Thoracic aorta (tissue), 2 donors: ENCODE results near the gene NEIL1. TPM values are rescaled to one million over a fixed set of nuclear protein-coding genes. Genes with fewer than 3 reads are reported as not detected.
"Not testable (repeated sequence)": the region's sequence is repeated elsewhere in the genome, so short reads cannot be mapped to it uniquely, and the experiment has no call there.

Experiments
- ATAC-seq: fragments of 150-250 bp; one replicate; pipeline ENCODE4 v1.8.0; 2017; ENCODE audit warnings: low read depth; ENCODE audit not compliant: insufficient number of reproducible peaks, low FRiP score
- DNase-seq: peaks from one replicate; pipeline ENCODE4 v3.0.0-alpha.2; 2020; ENCODE audit warnings: low spot score
- H3K27ac ChIP-seq, 2 donors: fragments of 200-600 bp; sonication (generic); 1 replicate in 1 of 2; 2 replicates in 1 of 2; pipeline ENCODE4 v1.5.1; 2016; ENCODE audit warnings: mild to moderate bottlenecking in 2 of 2, moderate library complexity in 2 of 2
- H3K27me3 ChIP-seq: fragments of 200-600 bp; sonication (generic); replicated peaks from 2 replicates; pipeline ENCODE4 v1.6.0; 2016; ENCODE audit warnings: mild to moderate bottlenecking; ENCODE audit not compliant: insufficient read depth
- H3K36me3 ChIP-seq: fragments of 200-600 bp; sonication (generic); one replicate; pipeline ENCODE4 v1.5.1; 2016
- H3K4me1 ChIP-seq, 2 donors: fragments of 200-600 bp; sonication (generic); 1 replicate in 1 of 2; 2 replicates in 1 of 2; pipeline versions ENCODE4 v1.5.1 to v1.6.0; 2016; ENCODE audit warnings: low read depth in 2 of 2, mild to moderate bottlenecking in 1 of 2; ENCODE audit not compliant: control insufficient read depth in 1 of 2
- H3K4me3 ChIP-seq: fragments of 200-600 bp; sonication (generic); 2 replicates; pipeline ENCODE4 v1.5.1; 2016; ENCODE audit warnings: mild to moderate bottlenecking
- H3K9me3 ChIP-seq: fragments of 200-600 bp; sonication (generic); 2 replicates; pipeline ENCODE4 v1.5.1; 2016
- total RNA-seq, 2 donors: library from RNA; depleted of rRNA; stranded (reverse); fragments of >200 nt; gene quantifications; one replicate each; pipeline versions ENCODE4 v1.1.0 to v1.2.3, GENCODE V29; 2016
- TF ChIP-seq, protein P1 (sequence below): fragments of 200-600 bp; sonication (generic); IDR thresholded peaks from one replicate; pipeline ENCODE4 v1.5.1; 2019; ENCODE audit warnings: antibody characterized with exemption

NEIL1 gene
- total RNA-seq, 2 donors from 2014 or later: 47.8 to 62.3 TPM

DNA sequence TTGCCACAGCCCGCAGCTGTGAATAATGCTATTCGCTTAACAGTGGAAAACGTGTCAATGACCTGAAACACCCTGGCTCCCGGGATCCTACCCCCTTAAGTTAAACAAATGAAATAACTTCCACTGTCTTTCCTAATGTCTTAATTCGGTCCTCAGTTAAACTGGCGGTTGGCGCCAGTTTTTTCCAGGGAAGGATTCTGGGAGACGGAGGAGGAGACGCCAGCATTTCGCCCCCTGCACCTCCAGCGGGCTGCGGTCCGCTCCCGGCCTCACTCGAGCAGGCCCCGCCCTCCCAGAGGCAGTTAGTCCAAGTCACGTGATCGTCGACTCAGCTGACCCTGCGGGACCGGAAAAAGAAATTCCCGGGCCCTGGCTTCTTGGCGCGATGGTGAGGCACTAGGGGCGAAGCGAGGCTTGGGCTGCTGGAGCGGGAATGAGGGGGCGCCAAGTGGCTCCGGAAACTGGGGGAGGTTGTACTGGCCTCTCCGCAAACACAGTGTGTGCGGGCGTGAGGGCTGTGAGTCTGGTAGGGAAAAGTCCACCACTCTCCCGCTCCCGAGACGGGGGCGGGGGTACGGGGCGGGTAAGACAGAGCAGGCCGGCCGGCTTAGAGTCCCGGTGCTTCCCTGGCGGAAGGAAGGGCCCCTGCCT is 11.0 kb upstream of the NEIL1 start, which contains the start of gene COMMD4:
Gene COMMD4, plus strand, starts transcription at position 359 of the 651 bp plus-strand sequence. Its CDS starts 27 bp downstream, at position 386.
- peak; percentile 95 for ATAC-seq
- H3K27ac ChIP-seq: peak within 1 kb of the TSS; percentile 49 to 71

GRCh38 chr15:75338661-75339240 is 8.1 kb upstream of the NEIL1 start:
- Histone ChIP-seq H3K4me1 (peaks cover 7 to 17% of the 10 kb centered on the region in 2 donors), H3K27me3 (no peaks in the 10 kb centered on the region), H3K9me3 (no peaks in the 10 kb centered on the region), H3K27ac (no peak overlapping the region), H3K4me3 (no peak overlapping the region), H3K36me3 (peaks cover 9% of the 10 kb centered on the region)
- TF ChIP-seq, protein P1, sequence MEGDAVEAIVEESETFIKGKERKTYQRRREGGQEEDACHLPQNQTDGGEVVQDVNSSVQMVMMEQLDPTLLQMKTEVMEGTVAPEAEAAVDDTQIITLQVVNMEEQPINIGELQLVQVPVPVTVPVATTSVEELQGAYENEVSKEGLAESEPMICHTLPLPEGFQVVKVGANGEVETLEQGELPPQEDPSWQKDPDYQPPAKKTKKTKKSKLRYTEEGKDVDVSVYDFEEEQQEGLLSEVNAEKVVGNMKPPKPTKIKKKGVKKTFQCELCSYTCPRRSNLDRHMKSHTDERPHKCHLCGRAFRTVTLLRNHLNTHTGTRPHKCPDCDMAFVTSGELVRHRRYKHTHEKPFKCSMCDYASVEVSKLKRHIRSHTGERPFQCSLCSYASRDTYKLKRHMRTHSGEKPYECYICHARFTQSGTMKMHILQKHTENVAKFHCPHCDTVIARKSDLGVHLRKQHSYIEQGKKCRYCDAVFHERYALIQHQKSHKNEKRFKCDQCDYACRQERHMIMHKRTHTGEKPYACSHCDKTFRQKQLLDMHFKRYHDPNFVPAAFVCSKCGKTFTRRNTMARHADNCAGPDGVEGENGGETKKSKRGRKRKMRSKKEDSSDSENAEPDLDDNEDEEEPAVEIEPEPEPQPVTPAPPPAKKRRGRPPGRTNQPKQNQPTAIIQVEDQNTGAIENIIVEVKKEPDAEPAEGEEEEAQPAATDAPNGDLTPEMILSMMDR: no peak
- ATAC-seq (no peak), DNase-seq (no peak)

More for the DNA sequence above, 11.0 kb upstream of the NEIL1 start, which contains the start of gene COMMD4:
- peak; percentile 92 for DNase-seq
- Histone ChIP-seq H3K4me3 (peak within 1 kb of the TSS; percentile 99), H3K27me3 (no peaks in the 10 kb centered on the region), H3K36me3 (peaks cover 7% of the 10 kb centered on the region), H3K9me3 (no peaks in the 10 kb centered on the region), H3K4me1 (peaks cover 7 to 17% of the 10 kb centered on the region in 2 donors)
- TF ChIP-seq, protein P1: no peak

- no peaks in the 10 kb centered on the region for H3K9me3 ChIP-seq
- TF ChIP-seq, protein P1: no peak
- ATAC-seq: no peak
Observed at GRCh38 chr15:75339531-75340240, 7.2 kb upstream of the NEIL1 start.

DNA sequence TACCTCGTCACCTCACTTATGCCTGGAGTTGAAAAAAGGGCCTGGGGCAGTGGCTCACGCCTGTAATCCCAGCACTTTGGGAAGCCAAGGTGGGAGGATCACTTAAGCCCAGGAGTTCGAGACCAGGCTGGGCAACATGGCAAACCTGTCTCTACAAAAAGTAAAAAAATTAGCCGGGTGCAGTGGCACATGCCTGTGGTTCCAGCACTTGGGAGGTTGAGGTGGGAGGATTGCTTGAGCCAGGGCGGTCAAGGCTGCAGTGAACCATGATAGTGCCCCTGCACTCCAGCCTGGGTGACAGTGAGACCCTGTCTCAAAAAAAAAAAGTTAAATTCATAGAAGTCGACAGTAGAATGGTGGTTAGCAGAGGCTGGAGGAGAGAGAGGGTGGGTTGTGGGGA is 4.6 kb upstream of the NEIL1 start:
- H3K27ac ChIP-seq: no peak overlapping the region
- H3K4me3 ChIP-seq: no peak overlapping the region
- TF ChIP-seq, protein P1: no peak
- H3K36me3 ChIP-seq: peaks cover 9% of the 10 kb centered on the region
- no peaks in the 10 kb centered on the region for H3K27me3 ChIP-seq
- H3K9me3 ChIP-seq: no peaks in the 10 kb centered on the region
- ATAC-seq (no peak), DNase-seq (no peak)
- H3K4me1 ChIP-seq: peaks cover 0 to 8% of the 10 kb centered on the region in 2 donors

More at GRCh38 chr15:75339531-75340240, 7.2 kb upstream of the NEIL1 start:
- no peaks in the 10 kb centered on the region for H3K27me3 ChIP-seq
- peaks cover 7 to 17% of the 10 kb centered on the region in 2 donors for H3K4me1 ChIP-seq
- DNase-seq: no peak
- H3K27ac ChIP-seq: no peak overlapping the region
- peaks cover 9% of the 10 kb centered on the region for H3K36me3 ChIP-seq
- no peak overlapping the region for H3K4me3 ChIP-seq

- ATAC-seq, H3K36me3 ChIP-seq, H3K27ac ChIP-seq, DNase-seq, H3K9me3 ChIP-seq, H3K27me3 ChIP-seq, H3K4me3 ChIP-seq: not testable (repeated sequence)
- H3K4me1 ChIP-seq: peaks cover 4 to 18% of the 10 kb centered on the region in 2 donors
Observed at GRCh38 chr15:75343953-75344352, 2.9 kb upstream of the NEIL1 start.
